H9 (cell line): Measurements from ENCODE around the gene HPCAL1. TPM values are rescaled to one million over a fixed set of nuclear protein-coding genes. Genes with fewer than 3 reads are reported as not detected.
A peak's percentile ranks its signal among the peaks of the same experiment; 100 is the strongest.

Experiments
- DNase-seq: peaks from one replicate; pipeline ENCODE4 v3.0.0-alpha.2; 2017
- H2AFZ ChIP-seq: one replicate; pipeline ENCODE4 v1.6.1; 2013; ENCODE audit warnings: mild to moderate bottlenecking, low read length, control low read depth, moderate library complexity
- H2AK5ac ChIP-seq: 2 replicates; pipeline ENCODE4 v1.6.1; 2013; ENCODE audit warnings: low read length, control low read depth, mixed read lengths; ENCODE audit not compliant: insufficient read length
- H2BK120ac ChIP-seq: one replicate; pipeline ENCODE4 v1.6.1; 2013; ENCODE audit warnings: low read depth, mild to moderate bottlenecking, low read length, control low read depth, inconsistent platforms; ENCODE audit not compliant: poor library complexity, severe bottlenecking
- H2BK12ac ChIP-seq: 2 replicates; pipeline ENCODE4 v1.6.1; 2013; ENCODE audit warnings: low read length, control low read depth, mixed read lengths, low read depth; ENCODE audit not compliant: insufficient read length
- H2BK15ac ChIP-seq: 2 replicates; pipeline ENCODE4 v1.6.1; 2013; ENCODE audit warnings: low read depth, low read length, control low read depth
- H2BK20ac ChIP-seq: one replicate; pipeline ENCODE4 v1.6.1; 2013; ENCODE audit warnings: low read depth, mild to moderate bottlenecking, low read length, control low read depth, inconsistent platforms; ENCODE audit not compliant: poor library complexity, severe bottlenecking
- H2BK5ac ChIP-seq: 2 replicates; pipeline ENCODE4 v1.6.1; 2013; ENCODE audit warnings: low read length, control low read depth, mixed read lengths; ENCODE audit not compliant: insufficient read length
- H3K14ac ChIP-seq: 2 replicates; pipeline ENCODE4 v1.6.1; 2013; ENCODE audit warnings: low read length, control low read depth; ENCODE audit not compliant: insufficient read depth
- H3K18ac ChIP-seq: 2 replicates; pipeline ENCODE4 v1.6.1; 2013; ENCODE audit warnings: low read depth, mild to moderate bottlenecking, mixed read lengths, low read length, control low read depth; ENCODE audit not compliant: insufficient read length
- H3K23ac ChIP-seq: 2 replicates; pipeline ENCODE4 v1.6.1; 2013; ENCODE audit warnings: low read length, control low read depth, mixed read lengths, low read depth; ENCODE audit not compliant: insufficient read length
- H3K23me2 ChIP-seq: 2 replicates; pipeline ENCODE4 v1.6.1; 2013; ENCODE audit warnings: low read depth, mild to moderate bottlenecking, mixed read lengths, low read length, control low read depth; ENCODE audit not compliant: insufficient read length, poor library complexity, severe bottlenecking
- H3K27ac ChIP-seq: 2 replicates; pipeline ENCODE4 v1.5.1; 2013; ENCODE audit warnings: low read length, control low read depth, mixed read lengths, low read depth; ENCODE audit not compliant: insufficient read length
- H3K27me3 ChIP-seq: 2 replicates; pipeline ENCODE4 v1.6.1; 2013; ENCODE audit warnings: low read length, control low read depth, inconsistent platforms; ENCODE audit not compliant: insufficient read depth
- H3K4ac ChIP-seq: 2 replicates; pipeline ENCODE4 v1.6.1; 2013; ENCODE audit warnings: low read depth, mild to moderate bottlenecking, control low read depth, inconsistent platforms, low read length, moderate library complexity
- H3K4me1 ChIP-seq: 2 replicates; pipeline ENCODE4 v1.6.1; 2013; ENCODE audit warnings: low read length, control low read depth, inconsistent platforms; ENCODE audit not compliant: insufficient read depth
- H3K4me2 ChIP-seq: 2 replicates; pipeline ENCODE4 v1.6.1; 2013; ENCODE audit warnings: low read length, control low read depth, mixed read lengths; ENCODE audit not compliant: insufficient read length, insufficient read depth
- H3K56ac ChIP-seq: 2 replicates; pipeline ENCODE4 v1.6.1; 2013; ENCODE audit warnings: low read depth, mild to moderate bottlenecking, mixed read lengths, low read length, control low read depth; ENCODE audit not compliant: insufficient read length
- H3K79me1 ChIP-seq: 2 replicates; pipeline ENCODE4 v1.6.1; 2013; ENCODE audit warnings: low read depth, mild to moderate bottlenecking, moderate library complexity, low read length, control low read depth, inconsistent platforms; ENCODE audit not compliant: insufficient read depth, poor library complexity, severe bottlenecking
- H3K79me2 ChIP-seq: 2 replicates; pipeline ENCODE4 v1.6.1; 2013; ENCODE audit warnings: low read length, control low read depth, inconsistent platforms; ENCODE audit not compliant: insufficient read depth
- H3K9ac ChIP-seq: 2 replicates; pipeline ENCODE4 v1.6.1; 2013; ENCODE audit warnings: low read length, control low read depth, mixed read lengths; ENCODE audit not compliant: insufficient read length; ENCODE audit errors: extremely low read depth
- H3K9me3 ChIP-seq: one replicate; pipeline ENCODE4 v1.6.1; 2013; ENCODE audit warnings: low read depth, low read length, inconsistent platforms; ENCODE audit not compliant: control insufficient read depth
- H3T11ph ChIP-seq: one replicate; pipeline ENCODE4 v1.6.1; 2013; ENCODE audit warnings: mild to moderate bottlenecking, low read length, control low read depth, inconsistent platforms
- H4K20me1 ChIP-seq: one replicate; pipeline ENCODE4 v1.6.1; 2013; ENCODE audit not compliant: control insufficient read depth, insufficient read length, insufficient read depth
- H4K5ac ChIP-seq: 2 replicates; pipeline ENCODE4 v1.6.1; 2013; ENCODE audit warnings: low read depth, mild to moderate bottlenecking, mixed read lengths, low read length, control low read depth; ENCODE audit not compliant: insufficient read length
- H4K8ac ChIP-seq: replicated peaks from 2 replicates; pipeline ENCODE4 v1.6.1; 2013; ENCODE audit warnings: low read length, control low read depth, mixed read lengths, low read depth; ENCODE audit not compliant: insufficient read length
- H4K91ac ChIP-seq: 2 replicates; pipeline ENCODE4 v1.6.1; 2013; ENCODE audit warnings: low read depth, mild to moderate bottlenecking, moderate library complexity, mixed read lengths, low read length, control low read depth; ENCODE audit not compliant: insufficient read length
- H3K27ac Mint-ChIP-seq, 3 experiments: 2 replicates in 2 of 3; 3 replicates in 1 of 3; pipeline ENCODE4 v1.8.0; 2020 to 2021; ENCODE audit warnings: mixed read lengths in 3 of 3, mild to moderate bottlenecking in 1 of 3, moderate library complexity in 1 of 3
- H3K27me3 Mint-ChIP-seq: 2 replicates; pipeline ENCODE4 v1.8.0; 2021; ENCODE audit warnings: low read depth, mild to moderate bottlenecking, moderate library complexity, mixed read lengths
- H3K36me3 Mint-ChIP-seq, 3 experiments: 2 replicates in 2 of 3; 3 replicates in 1 of 3; pipeline ENCODE4 v1.8.0; 2020 to 2021; ENCODE audit warnings: low read depth in 3 of 3, mixed read lengths in 3 of 3; ENCODE audit not compliant: insufficient read depth in 1 of 3
- H3K4me1 Mint-ChIP-seq, 2 experiments: 2 replicates each; pipeline ENCODE4 v1.8.0; 2020; ENCODE audit warnings: mixed read lengths in 2 of 2
- H3K4me3 Mint-ChIP-seq, 2 experiments: 2 replicates in 1 of 2; 3 replicates in 1 of 2; pipeline ENCODE4 v1.8.0; 2020 to 2021; ENCODE audit warnings: mild to moderate bottlenecking in 2 of 2, mixed read lengths in 2 of 2, moderate library complexity in 1 of 2
- H3K9me3 Mint-ChIP-seq, 2 experiments: 2 replicates in 1 of 2; 3 replicates in 1 of 2; pipeline ENCODE4 v1.8.0; 2020; ENCODE audit warnings: mild to moderate bottlenecking in 2 of 2, mixed read lengths in 2 of 2, moderate library complexity in 1 of 2
- CTCF ChIP-seq: fragments of 200-600 bp; sonication (generic); conservative IDR thresholded peaks from 3 replicates; pipeline ENCODE4 v1.8.0; 2021; ENCODE audit warnings: antibody characterized with exemption, mild to moderate bottlenecking
- whole genome bisulfite sequencing: extraction: QIAGEN DNeasy Blood & Tissue Kit; methylation state at CpG from one replicate; pipeline ENCODE4 v1.1.7; 2013; ENCODE audit warnings: missing lambda C conversion rate, low lambda C conversion rate, mixed read lengths; ENCODE audit not compliant: insufficient read length; ENCODE audit errors: extremely low coverage; 5-methylcytosine and 5-hydroxymethylcytosine counted together
- total RNA-seq: library from RNA; stranded (reverse); gene quantifications from 2 replicates; pipeline ENCODE4 v1.2.1, GENCODE V29; 2021

Gene HPCAL1
- total RNA-seq, 1 experiment from 2014 or later, result 4.7 TPM

- H4K5ac ChIP-seq, result no peak overlapping the region
- no peaks in the 10 kb centered on the region for H3K79me2 ChIP-seq
- no peak overlapping the region for H2BK120ac ChIP-seq
- Mint-ChIP-seq H3K27me3 (peaks cover 2% of the 10 kb centered on the region; the same call in 1 of the 2 replicates), H3K4me1 (peaks cover 17 to 31% of the 10 kb centered on the region in 2 experiments), H3K4me3 (peak overlapping the region in 1 of 2 experiments; percentile 36; a peak in 1 of 5 replicates), H3K36me3 (no peaks in the 10 kb centered on the region), H3K27ac (peak overlapping the region in 1 of 3 experiments; percentile 75; a peak in 2 of 7 replicates), H3K9me3 (peaks cover 3% of the 10 kb centered on the region in 2 experiments; a peak in 2 of 5 replicates)
- H3K27me3 ChIP-seq, result no peaks in the 10 kb centered on the region
- H3K9ac ChIP-seq, result no peak overlapping the region
- no peak overlapping the region for H3K23ac ChIP-seq
- no peak for TF ChIP-seq CTCF
- H3K4me1 ChIP-seq, result no peaks in the 10 kb centered on the region; the same call in 1 of the 2 replicates
- peak; percentile 82 for DNase-seq
- H3K23me2 ChIP-seq, result no peaks in the 10 kb centered on the region
- no peak overlapping the region for H3K18ac ChIP-seq
- no peak overlapping the region for H3T11ph ChIP-seq
- H3K4ac ChIP-seq, result no peak overlapping the region
- no peak overlapping the region for H2AK5ac ChIP-seq
- H4K91ac ChIP-seq, result no peak overlapping the region
- H3K79me1 ChIP-seq, result no peaks in the 10 kb centered on the region
- no peak overlapping the region for H2BK5ac ChIP-seq
- H3K27ac ChIP-seq, result no peak overlapping the region
- H2BK12ac ChIP-seq, result no peak overlapping the region
- no peak overlapping the region for H2BK20ac ChIP-seq
- H3K9me3 ChIP-seq, result no peaks in the 10 kb centered on the region
- no peak overlapping the region for H3K56ac ChIP-seq
- WGBS, result no CpG with 5 or more reads among the region's 11 CpGs
- H3K14ac ChIP-seq, result no peak overlapping the region
- no peak overlapping the region for H3K4me2 ChIP-seq
- H2AFZ ChIP-seq, result no peak overlapping the region
- peaks cover 2% of the 10 kb centered on the region for H4K20me1 ChIP-seq
- H2BK15ac ChIP-seq, result no peak overlapping the region
- no peak overlapping the region for H4K8ac ChIP-seq
Observed at GRCh38 chr2:10407841-10408648, 105.3 kb downstream of the HPCAL1 start.
